ENCODE measurements around the gene TMEM43. TPM values are rescaled to one million over a fixed set of nuclear protein-coding genes. Genes with fewer than 3 reads are reported as not detected.

TMEM43 gene
- total and polyA plus RNA-seq, 4 donors: 44.3 to 104 (median 74.5) TPM

GRCh38 chr3:14110699-14111098 lies 14.2 kb upstream of the TMEM43 start:
- H3K9me3 ChIP-seq (ENCODE audit: control insufficient read depth in 4 of 4, insufficient read depth in 3 of 4, low read length in 3 of 4): peaks cover 0 to 1% (median 0%) of the 10 kb centered on the region in 4 donors

DNA sequence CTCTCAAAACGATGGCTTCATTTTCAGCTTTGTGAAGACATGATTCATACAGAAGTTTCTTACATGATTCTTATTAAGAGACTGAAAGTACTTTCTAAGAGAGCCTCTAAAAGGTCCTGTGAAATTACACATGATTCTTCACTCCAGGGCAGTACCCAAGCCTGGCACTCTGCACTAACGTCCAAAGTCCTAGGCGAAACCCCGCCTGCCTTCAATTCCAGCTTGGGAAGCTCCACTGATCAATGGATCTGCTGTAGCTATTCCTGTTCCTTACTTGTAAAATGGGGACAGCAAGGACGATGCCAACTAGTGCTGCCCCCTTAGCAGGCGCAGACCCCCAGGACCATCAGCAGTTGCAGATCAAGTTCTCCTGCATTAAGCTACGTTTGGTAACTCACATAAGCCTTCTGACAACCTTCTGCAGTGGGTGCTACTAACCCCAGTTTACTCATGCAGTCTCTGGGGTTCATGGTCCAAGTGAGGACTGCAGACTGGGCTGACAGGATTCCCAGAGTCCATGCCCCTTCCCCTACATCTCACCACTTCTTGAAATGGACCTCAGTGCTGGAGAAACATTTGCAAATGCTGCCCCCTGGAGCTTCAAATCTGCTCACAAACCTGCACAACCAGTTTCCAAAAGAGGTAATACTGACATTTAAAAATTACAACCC lies 10.8 kb upstream of the TMEM43 start:
- DNase-seq (peak; percentile 19 to 49 (median 35)), ATAC-seq (ENCODE audit: insufficient read depth, low FRiP score) (no peak)
- H3K27me3 ChIP-seq (ENCODE audit: control insufficient read depth in 3 of 3, insufficient read depth in 3 of 3, low read length in 2 of 3): no peaks in the 10 kb centered on the region
- no peak overlapping the region for H3K9ac ChIP-seq (ENCODE audit: insufficient read depth in 1 of 2, low read length in 2 of 2)
- H3K9me3 ChIP-seq (ENCODE audit: control insufficient read depth in 4 of 4, insufficient read depth in 3 of 4, low read length in 3 of 4): peaks cover 0 to 1% (median 0%) of the 10 kb centered on the region in 4 donors
- TF ChIP-seq, protein P1, sequence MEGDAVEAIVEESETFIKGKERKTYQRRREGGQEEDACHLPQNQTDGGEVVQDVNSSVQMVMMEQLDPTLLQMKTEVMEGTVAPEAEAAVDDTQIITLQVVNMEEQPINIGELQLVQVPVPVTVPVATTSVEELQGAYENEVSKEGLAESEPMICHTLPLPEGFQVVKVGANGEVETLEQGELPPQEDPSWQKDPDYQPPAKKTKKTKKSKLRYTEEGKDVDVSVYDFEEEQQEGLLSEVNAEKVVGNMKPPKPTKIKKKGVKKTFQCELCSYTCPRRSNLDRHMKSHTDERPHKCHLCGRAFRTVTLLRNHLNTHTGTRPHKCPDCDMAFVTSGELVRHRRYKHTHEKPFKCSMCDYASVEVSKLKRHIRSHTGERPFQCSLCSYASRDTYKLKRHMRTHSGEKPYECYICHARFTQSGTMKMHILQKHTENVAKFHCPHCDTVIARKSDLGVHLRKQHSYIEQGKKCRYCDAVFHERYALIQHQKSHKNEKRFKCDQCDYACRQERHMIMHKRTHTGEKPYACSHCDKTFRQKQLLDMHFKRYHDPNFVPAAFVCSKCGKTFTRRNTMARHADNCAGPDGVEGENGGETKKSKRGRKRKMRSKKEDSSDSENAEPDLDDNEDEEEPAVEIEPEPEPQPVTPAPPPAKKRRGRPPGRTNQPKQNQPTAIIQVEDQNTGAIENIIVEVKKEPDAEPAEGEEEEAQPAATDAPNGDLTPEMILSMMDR (IDR thresholded peaks at IDR 0.05; ENCODE audit: control extremely low read depth, extremely low read depth): no peak
- H3K4me3 ChIP-seq: no peak overlapping the region
- peaks cover 12 to 44% (median 19%) of the 10 kb centered on the region in 4 donors for H3K36me3 ChIP-seq (ENCODE audit: control insufficient read depth in 4 of 4, insufficient read depth in 4 of 4, low read length in 4 of 4)
- 96% methylated on average over 7 of the region's 7 CpGs for WGBS, 2 donors
- peaks cover 0 to 11% (median 8%) of the 10 kb centered on the region in 5 donors for H3K4me1 ChIP-seq (ENCODE audit: control insufficient read depth in 5 of 5, insufficient read depth in 5 of 5, low read length in 5 of 5)
- H3K27ac ChIP-seq (ENCODE audit: low read depth in 1 of 2, low read length in 1 of 2): no peak overlapping the region

More at GRCh38 chr3:14110699-14111098, 14.2 kb upstream of the TMEM43 start:
- no peaks in the 10 kb centered on the region for H3K4me1 ChIP-seq (ENCODE audit: control insufficient read depth in 5 of 5, insufficient read depth in 5 of 5, low read length in 5 of 5)
- DNase-seq: no peak
- H3K27me3 ChIP-seq (ENCODE audit: control insufficient read depth in 3 of 3, insufficient read depth in 3 of 3, low read length in 2 of 3): no peaks in the 10 kb centered on the region
- no peak overlapping the region for H3K4me3 ChIP-seq
- H3K36me3 ChIP-seq (ENCODE audit: control insufficient read depth in 4 of 4, insufficient read depth in 4 of 4, low read length in 4 of 4): peaks cover 6 to 40% (median 14%) of the 10 kb centered on the region in 4 donors
- no peak overlapping the region for H3K27ac ChIP-seq (ENCODE audit: low read depth in 1 of 2, low read length in 1 of 2)
- TF ChIP-seq, protein P1 (IDR thresholded peaks at IDR 0.05; ENCODE audit: control extremely low read depth, extremely low read depth): no peak
- H3K9ac ChIP-seq (ENCODE audit: insufficient read depth in 1 of 2, low read length in 2 of 2): no peak overlapping the region
- WGBS, 2 donors: 87 to 90% methylated on average over 4 of the region's 4 CpGs
- ATAC-seq (ENCODE audit: insufficient read depth, low FRiP score): no peak

DNA sequence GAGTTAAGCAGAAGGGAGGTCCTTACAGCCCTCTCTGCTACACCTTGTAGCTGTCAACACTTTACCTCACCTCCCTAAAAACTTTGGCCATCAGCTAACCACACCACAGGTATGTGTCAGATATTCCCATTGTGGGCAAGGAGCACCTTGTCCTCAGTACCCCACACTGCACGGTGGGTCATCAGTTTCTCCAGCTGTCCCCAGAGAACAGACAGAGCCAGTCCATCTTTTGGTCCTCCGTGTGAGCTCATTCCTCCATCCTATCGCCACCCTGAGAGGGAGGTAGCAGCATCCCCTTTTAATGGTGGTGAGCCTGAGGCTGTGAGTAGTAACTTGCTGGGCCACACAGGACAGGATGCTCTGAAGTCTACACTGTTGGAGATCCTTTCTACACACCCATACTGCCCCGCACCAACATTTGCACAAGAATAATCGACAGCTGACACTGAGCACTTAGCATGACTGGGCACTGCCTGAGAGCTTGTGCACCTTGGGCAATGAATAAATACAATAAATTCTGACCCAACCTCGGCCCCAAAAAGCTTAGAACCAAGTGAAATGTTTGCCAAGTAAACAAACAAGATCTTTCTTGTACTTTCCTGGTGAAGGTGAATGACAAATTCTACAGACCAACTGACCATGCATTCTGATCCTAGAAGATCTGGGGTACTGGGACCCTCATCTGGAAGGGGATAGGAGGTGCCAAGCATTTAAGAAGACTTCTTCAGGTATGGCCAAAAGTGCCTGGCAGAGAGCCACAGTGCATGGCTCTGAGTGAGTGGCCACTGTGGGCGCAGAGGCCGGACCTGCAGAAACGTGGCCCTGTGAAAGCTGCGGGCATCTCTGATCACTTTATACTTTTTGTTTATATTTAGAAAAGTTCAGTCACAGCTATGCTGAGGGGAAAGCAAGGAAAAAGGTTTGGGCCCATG lies 7.1 kb upstream of the TMEM43 start:
- no peak overlapping the region for H3K4me3 ChIP-seq
- H3K4me1 ChIP-seq (ENCODE audit: control insufficient read depth in 5 of 5, insufficient read depth in 5 of 5, low read length in 5 of 5): peaks cover 0 to 19% (median 8%) of the 10 kb centered on the region in 5 donors
- H3K27ac ChIP-seq (ENCODE audit: low read depth in 1 of 2, low read length in 1 of 2): no peak overlapping the region
- DNase-seq (no peak), ATAC-seq (ENCODE audit: insufficient read depth, low FRiP score) (no peak)
- TF ChIP-seq, protein P1 (IDR thresholded peaks at IDR 0.05; ENCODE audit: control extremely low read depth, extremely low read depth): no peak
- no peaks in the 10 kb centered on the region for H3K9me3 ChIP-seq (ENCODE audit: control insufficient read depth in 4 of 4, insufficient read depth in 3 of 4, low read length in 3 of 4)
- H3K36me3 ChIP-seq (ENCODE audit: control insufficient read depth in 4 of 4, insufficient read depth in 4 of 4, low read length in 4 of 4): peaks cover 12 to 29% (median 20%) of the 10 kb centered on the region in 4 donors
- no peaks in the 10 kb centered on the region for H3K27me3 ChIP-seq (ENCODE audit: control insufficient read depth in 3 of 3, insufficient read depth in 3 of 3, low read length in 2 of 3)
- no peak overlapping the region for H3K9ac ChIP-seq (ENCODE audit: insufficient read depth in 1 of 2, low read length in 2 of 2)
- 85 to 90% methylated on average over 10 of the region's 10 CpGs for WGBS, 2 donors

Measured in lung (tissue), 12 donors.